C4-2B (cell line): ENCODE measurements around the gene CLRN1.
"Not testable (repeated sequence)": the region's sequence is repeated elsewhere in the genome, so short reads cannot be mapped to it uniquely, and the experiment has no call there.

Experiments used
- H3K27ac ChIP-seq: fragments of 450-650 bp; 2 replicates; pipeline ENCODE4 v1.5.1; 2017
- CTCF ChIP-seq: fragments of 450-650 bp; conservative IDR thresholded peaks from 2 replicates; pipeline ENCODE4 v1.5.1; 2017; ENCODE audit warnings: mild to moderate bottlenecking
- ZFX ChIP-seq: fragments of 450-650 bp; IDR thresholded peaks from 2 replicates; pipeline ENCODE4 v1.6.1; 2017

Gene CLRN1

GRCh38 chr3:150996731-150997130, 24.2 kb upstream of the CLRN1 start:
- H3K27ac ChIP-seq: no peak overlapping the region
- no peak for TF ChIP-seq CTCF

- TF ChIP-seq ZFX: no peak
- no peak for TF ChIP-seq CTCF
- no peak overlapping the region for H3K27ac ChIP-seq
These were observed 23.0 kb upstream of the CLRN1 start for GRCh38 chr3:150995510-150995909.

GRCh38 chr3:150989208-150989607, 16.7 kb upstream of the CLRN1 start:
- H3K27ac ChIP-seq: no peak overlapping the region
- TF ChIP-seq ZFX: no peak
- no peak for TF ChIP-seq CTCF

- H3K27ac ChIP-seq: not testable (repeated sequence)
These were observed 15.9 kb upstream of the CLRN1 start for GRCh38 chr3:150988395-150988794.

- TF ChIP-seq CTCF: no peak
- no peak for TF ChIP-seq ZFX
- no peak overlapping the region for H3K27ac ChIP-seq
These were observed 13.2 kb upstream of the CLRN1 start for GRCh38 chr3:150985711-150986110.

- H3K27ac ChIP-seq: no peak overlapping the region
- no peak for TF ChIP-seq ZFX
- TF ChIP-seq CTCF: no peak
These were observed 11.5 kb upstream of the CLRN1 start for GRCh38 chr3:150984066-150984465.

- no peak overlapping the region for H3K27ac ChIP-seq
- no peak for TF ChIP-seq ZFX
- no peak for TF ChIP-seq CTCF
These were observed 6.1 kb upstream of the CLRN1 start for GRCh38 chr3:150978566-150979148.

- TF ChIP-seq CTCF (no peak), ZFX (no peak)
- H3K27ac ChIP-seq: no peak overlapping the region
These were observed 3.5 kb upstream of the CLRN1 start for GRCh38 chr3:150975992-150976368.
